ENCODE measurements around the gene LAP3. TPM values are rescaled to one million over a fixed set of nuclear protein-coding genes. Genes with fewer than 3 reads are reported as not detected.

The LAP3 gene
- 60.1 TPM for total RNA-seq

GRCh38 chr4:17576932-17577664, at the start of gene LAP3:
LAP3 (plus strand) TSS chr4:17577198; CDS start chr4:17577466, 268 bp downstream.

GRCh38 chr4:17614416-17615299, 37.7 kb downstream of the LAP3 start, which contains the start of gene MED28:
MED28 (plus strand) TSS chr4:17614641; CDS start chr4:17614655, 14 bp downstream.

Other genes with a start within 250 kb of the LAP3 start
- gene QDPR, start 65.1 kb upstream of the LAP3 start, total RNA-seq = 139 TPM
- not detected for gene CLRN2, start 62.0 kb upstream of the LAP3 start, total RNA-seq
- 36.9 TPM for gene MED28, start 37.4 kb downstream of the LAP3 start, total RNA-seq
- 20.3 TPM for gene FAM184B, start 204.4 kb downstream of the LAP3 start, total RNA-seq
- gene DCAF16, start 233.6 kb downstream of the LAP3 start, total RNA-seq = 46.3 TPM
- gene NCAPG, start 233.8 kb downstream of the LAP3 start, total RNA-seq = 21.6 TPM